GM23338 (cell line): Measurements from ENCODE around the gene MLANA.

ENCODE experiments used
- CTCF ChIP-seq, 2 experiments: fragments of 200-600 bp in 1 of 2; sonication (generic) in 1 of 2; conservative IDR thresholded peaks; 2 replicates each; pipeline versions ENCODE4 v1.5.1 to v1.6.1; 2016 to 2017; ENCODE audit warnings: antibody characterized with exemption in 2 of 2, low read depth in 2 of 2, mild to moderate bottlenecking in 2 of 2, moderate library complexity in 1 of 2
- ETS1 ChIP-seq: IDR thresholded peaks from 2 replicates; pipeline ENCODE4 v1.6.1; 2016; ENCODE audit warnings: antibody characterized with exemption
- EZH2 ChIP-seq: fragments of 200-600 bp; sonication (generic); IDR thresholded peaks from one replicate; pipeline ENCODE4 v1.8.0; 2017; ENCODE audit warnings: antibody characterized with exemption, mild to moderate bottlenecking, low read depth; ENCODE audit not compliant: unreplicated experiment
- EZH2phosphoT487 ChIP-seq: fragments of 200-600 bp; sonication (generic); IDR thresholded peaks from one replicate; pipeline ENCODE4 v1.8.1; 2018; ENCODE audit warnings: antibody characterized with exemption; ENCODE audit not compliant: unreplicated experiment
- JUNB ChIP-seq: IDR thresholded peaks from one replicate; pipeline ENCODE4 v1.6.1; 2016; ENCODE audit warnings: antibody characterized with exemption; ENCODE audit not compliant: unreplicated experiment
- NANOG ChIP-seq: IDR thresholded peaks from 2 replicates; pipeline ENCODE4 v1.6.1; 2016; ENCODE audit warnings: antibody characterized with exemption, borderline replicate concordance
- POLR2AphosphoS5 ChIP-seq: IDR thresholded peaks from 2 replicates; pipeline ENCODE4 v1.6.1; 2016; ENCODE audit warnings: antibody characterized with exemption, low read depth
- ZNF331 ChIP-seq: fragments of 250-450 bp; sonication (Bioruptor Pico); IDR thresholded peaks from 2 replicates; pipeline ENCODE4 v1.5.0; 2020; ENCODE audit warnings: low read depth, mild to moderate bottlenecking, moderate library complexity

GRCh38 chr9:5918460-5918859, 27.8 kb downstream of the MLANA start:
- TF ChIP-seq EZH2 (no peak), CTCF (conservative IDR thresholded peaks at IDR 0.05; ENCODE audit: low read depth in 2 of 2) (no peak), POLR2AphosphoS5 (no peak), EZH2phosphoT487 (no peak), ETS1 (no peak), JUNB (no peak), NANOG (no peak), ZNF331 (CRISPR knock-in tag) (no peak)
